HEK293 (cell line): ENCODE results near the gene PIGZ.

Experiments
- HOXA7 ChIP-seq: sonication (generic); formaldehyde crosslinking; IDR thresholded peaks from 2 replicates; pipeline ENCODE4 v1.8.1; 2022; ENCODE audit warnings: missing genetic modification reagents, borderline replicate concordance
- HOXC10 ChIP-seq: sonication (generic); formaldehyde crosslinking; IDR thresholded peaks from 2 replicates; pipeline ENCODE4 v1.8.1; 2023; ENCODE audit warnings: mild to moderate bottlenecking, missing genetic modification reagents
- KLF9 ChIP-seq: fragments of 450-650 bp; formaldehyde crosslinking; IDR thresholded peaks from 2 replicates; pipeline ENCODE4 v1.5.1; 2016; ENCODE audit warnings: missing biosample characterization, missing genetic modification characterization, low read depth
- ZBTB8A ChIP-seq: fragments of 450-650 bp; formaldehyde crosslinking; IDR thresholded peaks from 2 replicates; pipeline ENCODE4 v1.5.1; 2016; ENCODE audit warnings: missing biosample characterization, missing genetic modification characterization
- ZNF121 ChIP-seq: fragments of 450-650 bp; formaldehyde crosslinking; IDR thresholded peaks from 2 replicates; pipeline ENCODE4 v1.5.1; 2016; ENCODE audit warnings: missing biosample characterization, missing genetic modification characterization
- ZNF274 ChIP-seq, 2 experiments: fragments of 200-500 bp in 1 of 2; fragments of 450-650 bp in 1 of 2; sonication (Bioruptor generic) in 1 of 2; formaldehyde crosslinking in 1 of 2; IDR thresholded peaks; 2 replicates each; pipeline versions ENCODE4 v1.5.1 to v1.6.1; 2014 to 2016; ENCODE audit warnings: borderline replicate concordance in 1 of 2, inconsistent platforms in 1 of 2, low read length in 1 of 2, missing biosample characterization in 1 of 2, missing genetic modification characterization in 1 of 2
- ZNF350 ChIP-seq: fragments of 450-650 bp; formaldehyde crosslinking; IDR thresholded peaks from 2 replicates; pipeline ENCODE4 v1.5.0; 2017; ENCODE audit warnings: missing biosample characterization, mild to moderate bottlenecking, missing genetic modification characterization
- ZNF449 ChIP-seq: fragments of 450-650 bp; formaldehyde crosslinking; IDR thresholded peaks from 2 replicates; pipeline ENCODE4 v1.5.1; 2017; ENCODE audit warnings: missing biosample characterization, mild to moderate bottlenecking, missing genetic modification characterization, moderate library complexity
- ZNF664 ChIP-seq: fragments of 450-650 bp; formaldehyde crosslinking; IDR thresholded peaks from 2 replicates; pipeline ENCODE4 v1.5.1; 2016; ENCODE audit warnings: missing biosample characterization, missing genetic modification characterization
- TF ChIP-seq, protein P1 (sequence below): fragments of 450-650 bp; formaldehyde crosslinking; IDR thresholded peaks from 2 replicates; pipeline ENCODE4 v1.5.1; 2016; ENCODE audit warnings: missing biosample characterization, missing genetic modification characterization

- TF ChIP-seq, protein P1, sequence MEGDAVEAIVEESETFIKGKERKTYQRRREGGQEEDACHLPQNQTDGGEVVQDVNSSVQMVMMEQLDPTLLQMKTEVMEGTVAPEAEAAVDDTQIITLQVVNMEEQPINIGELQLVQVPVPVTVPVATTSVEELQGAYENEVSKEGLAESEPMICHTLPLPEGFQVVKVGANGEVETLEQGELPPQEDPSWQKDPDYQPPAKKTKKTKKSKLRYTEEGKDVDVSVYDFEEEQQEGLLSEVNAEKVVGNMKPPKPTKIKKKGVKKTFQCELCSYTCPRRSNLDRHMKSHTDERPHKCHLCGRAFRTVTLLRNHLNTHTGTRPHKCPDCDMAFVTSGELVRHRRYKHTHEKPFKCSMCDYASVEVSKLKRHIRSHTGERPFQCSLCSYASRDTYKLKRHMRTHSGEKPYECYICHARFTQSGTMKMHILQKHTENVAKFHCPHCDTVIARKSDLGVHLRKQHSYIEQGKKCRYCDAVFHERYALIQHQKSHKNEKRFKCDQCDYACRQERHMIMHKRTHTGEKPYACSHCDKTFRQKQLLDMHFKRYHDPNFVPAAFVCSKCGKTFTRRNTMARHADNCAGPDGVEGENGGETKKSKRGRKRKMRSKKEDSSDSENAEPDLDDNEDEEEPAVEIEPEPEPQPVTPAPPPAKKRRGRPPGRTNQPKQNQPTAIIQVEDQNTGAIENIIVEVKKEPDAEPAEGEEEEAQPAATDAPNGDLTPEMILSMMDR (tag by site-specific recombination), result no peak
- TF ChIP-seq KLF9 (tag by site-specific recombination) (no peak), ZBTB8A (tag by site-specific recombination) (no peak), ZNF449 (tag by site-specific recombination) (no peak), ZNF274 (IDR thresholded peaks at IDR 0.05; ENCODE audit: low read length) (no peak), ZNF274 (tag by site-specific recombination; IDR thresholded peaks at IDR 0.05; ENCODE audit: borderline replicate concordance) (no peak), HOXC10 (no peak), ZNF664 (tag by site-specific recombination) (no peak), HOXA7 (CRISPR knock-in tag) (no peak), ZNF121 (no peak), ZNF350 (tag by site-specific recombination) (no peak)
These were observed 53.3 kb downstream of the PIGZ start for GRCh38 chr3:196915375-196915774.
